Activated CD4-positive, CD25-positive, alpha-beta regulatory T cell treated with anti-CD3 and anti-CD28 coated beads, Interleukin-2, amount 50 U/mL, for 24 hours (primary cell): Measurements from ENCODE around the gene METRNL.
"Not testable (repeated sequence)": the region's sequence is repeated elsewhere in the genome, so short reads cannot be mapped to it uniquely, and the experiment has no call there.

ENCODE experiments used
- ATAC-seq, 2 donors: fragments of 150-1000 bp; cut with Tn5 transposase; one replicate each; pipeline ENCODE4 v1.10.0; 2021; ENCODE audit warnings: mild to moderate bottlenecking in 1 of 2, moderate library complexity in 1 of 2

Gene METRNL, protein sequence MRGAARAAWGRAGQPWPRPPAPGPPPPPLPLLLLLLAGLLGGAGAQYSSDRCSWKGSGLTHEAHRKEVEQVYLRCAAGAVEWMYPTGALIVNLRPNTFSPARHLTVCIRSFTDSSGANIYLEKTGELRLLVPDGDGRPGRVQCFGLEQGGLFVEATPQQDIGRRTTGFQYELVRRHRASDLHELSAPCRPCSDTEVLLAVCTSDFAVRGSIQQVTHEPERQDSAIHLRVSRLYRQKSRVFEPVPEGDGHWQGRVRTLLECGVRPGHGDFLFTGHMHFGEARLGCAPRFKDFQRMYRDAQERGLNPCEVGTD

DNA sequence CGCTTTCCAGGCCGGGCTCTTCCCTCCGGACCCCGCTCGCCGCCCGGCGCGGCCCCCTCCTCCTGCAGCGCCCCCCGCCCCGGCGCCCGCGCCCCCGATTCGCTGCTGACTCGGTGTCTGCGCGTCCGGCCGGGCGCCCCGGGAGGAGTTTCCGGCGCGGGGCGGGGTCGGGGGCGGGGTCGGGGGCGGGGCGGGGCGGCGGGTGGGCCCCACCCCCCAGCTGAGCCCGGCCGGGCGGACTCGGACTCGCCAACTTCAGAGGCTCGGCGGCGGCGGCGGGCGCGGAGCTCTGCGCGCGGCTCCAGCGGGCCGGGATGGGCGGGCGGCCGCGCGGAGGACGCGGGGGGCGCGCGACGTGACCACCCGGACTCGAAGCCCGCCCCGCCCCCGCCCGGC, at the start of gene METRNL:
Gene METRNL (plus strand): TSS at position 258 of the 396 bp plus-strand sequence. CDS start 207 bp downstream, outside the sequence.
- peak; percentile 33 to 36 for ATAC-seq

DNA sequence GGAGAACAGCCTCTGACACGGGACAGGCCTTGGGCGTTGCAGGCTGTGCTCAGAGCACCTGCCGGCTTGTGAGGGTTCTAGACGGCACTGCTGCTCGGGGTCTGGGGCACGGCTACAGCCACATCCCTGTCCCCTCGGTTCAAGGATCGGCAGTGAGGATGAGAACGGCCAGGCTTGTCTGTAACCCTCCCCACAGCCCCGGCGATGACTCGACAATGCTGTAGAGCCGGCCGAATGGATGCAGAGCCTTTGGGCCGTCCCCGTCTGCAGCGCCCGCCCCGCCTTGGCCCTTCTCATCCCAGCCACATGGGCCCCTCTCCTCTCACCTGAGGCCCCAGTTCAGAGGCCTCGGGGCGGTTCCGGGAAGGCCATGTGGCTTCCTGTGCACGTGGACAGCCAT, 49.0 kb upstream of the METRNL start:
- no peak for ATAC-seq

DNA sequence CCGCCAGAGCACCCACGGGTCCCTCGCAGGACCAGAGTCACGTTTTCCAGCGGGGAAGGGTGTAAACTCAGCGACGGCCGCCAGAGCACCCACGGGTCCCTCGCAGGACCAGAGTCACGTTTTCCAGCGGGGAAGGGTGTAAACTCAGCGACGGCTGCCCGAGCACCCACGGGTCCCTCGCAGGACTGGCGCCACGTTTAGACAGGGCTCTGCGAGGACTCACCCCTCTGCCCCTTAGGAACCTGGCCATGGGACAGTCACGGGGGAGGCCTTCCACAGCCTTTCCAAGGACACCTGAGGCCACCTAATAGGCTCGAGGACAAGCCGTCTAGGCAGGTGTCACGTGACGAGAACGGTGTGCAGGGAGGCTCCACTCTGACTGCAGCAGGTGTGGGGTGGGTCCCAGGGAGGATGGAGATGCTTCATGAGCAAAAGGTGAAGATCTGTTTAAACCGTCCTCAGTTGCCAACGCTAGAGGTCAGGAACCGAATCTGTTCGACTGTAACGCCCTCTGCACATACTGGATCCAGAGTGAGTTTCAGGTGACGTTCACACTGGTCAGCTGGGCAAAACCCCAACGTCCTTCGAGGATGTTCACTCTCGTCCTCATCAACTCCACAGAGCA, 48.0 kb upstream of the METRNL start:
- no peak for ATAC-seq

DNA sequence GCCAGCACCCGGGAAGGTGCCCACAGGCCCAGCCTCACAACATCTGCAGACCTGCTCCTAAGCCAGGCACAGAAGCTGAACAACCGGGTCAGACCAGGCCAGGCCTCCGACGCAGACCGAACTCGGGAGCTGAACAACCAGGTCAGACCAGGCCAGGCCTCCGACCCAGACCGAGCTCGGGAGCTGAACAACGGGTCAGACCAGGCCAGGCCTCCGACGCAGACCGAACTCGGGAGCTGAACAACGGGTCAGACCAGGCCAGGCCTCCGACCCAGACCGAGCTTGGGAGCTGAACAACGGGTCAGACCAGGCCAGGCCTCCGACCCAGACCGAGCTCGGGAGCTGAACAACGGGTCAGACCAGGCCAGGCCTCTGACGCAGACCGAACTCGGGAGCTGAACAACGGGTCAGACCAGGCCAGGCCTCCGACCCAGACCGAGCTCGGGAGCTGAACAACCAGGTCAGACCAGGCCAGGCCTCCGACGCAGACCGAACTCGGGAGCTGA, 47.4 kb upstream of the METRNL start:
- ATAC-seq = not testable (repeated sequence)

DNA sequence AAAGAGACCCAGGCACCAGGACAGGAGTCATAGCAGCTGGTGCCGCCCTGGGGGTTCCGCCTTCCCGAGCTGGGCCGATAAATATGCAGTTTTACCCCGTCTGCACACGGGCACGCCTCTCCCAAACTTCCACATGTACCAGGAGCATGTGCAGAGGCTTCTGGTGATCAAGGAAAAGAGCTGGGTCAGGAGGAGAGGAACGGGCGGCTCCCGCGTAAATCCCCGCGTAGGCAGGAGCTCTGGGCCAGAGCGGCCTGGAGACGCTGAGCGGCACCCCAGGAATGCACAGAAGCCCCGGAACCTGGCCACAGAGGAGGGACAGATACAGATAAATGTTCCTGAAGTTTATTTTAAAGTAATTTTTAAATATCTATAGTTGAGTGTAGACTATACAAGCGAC, 46.6 kb upstream of the METRNL start:
- ATAC-seq = no peak

DNA sequence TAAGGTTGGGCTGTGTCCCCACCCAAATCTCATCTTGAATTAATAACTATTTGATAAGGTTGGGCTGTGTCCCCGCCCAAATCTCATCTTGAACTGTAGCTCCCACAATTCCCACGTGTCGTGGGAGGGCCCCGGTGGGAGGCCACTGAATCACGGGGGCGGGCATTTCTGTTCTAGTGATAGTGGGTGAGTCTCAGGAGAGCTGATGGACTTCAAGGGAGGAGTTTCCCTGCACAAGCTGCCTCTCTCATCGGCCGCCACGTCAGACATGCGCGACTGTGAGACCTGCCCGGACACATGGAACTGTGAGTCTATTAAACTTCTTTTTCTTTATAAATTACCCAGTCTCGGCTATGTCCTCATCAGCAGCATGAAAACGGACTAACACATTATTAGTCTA, 44.9 kb upstream of the METRNL start:
- ATAC-seq = no peak

DNA sequence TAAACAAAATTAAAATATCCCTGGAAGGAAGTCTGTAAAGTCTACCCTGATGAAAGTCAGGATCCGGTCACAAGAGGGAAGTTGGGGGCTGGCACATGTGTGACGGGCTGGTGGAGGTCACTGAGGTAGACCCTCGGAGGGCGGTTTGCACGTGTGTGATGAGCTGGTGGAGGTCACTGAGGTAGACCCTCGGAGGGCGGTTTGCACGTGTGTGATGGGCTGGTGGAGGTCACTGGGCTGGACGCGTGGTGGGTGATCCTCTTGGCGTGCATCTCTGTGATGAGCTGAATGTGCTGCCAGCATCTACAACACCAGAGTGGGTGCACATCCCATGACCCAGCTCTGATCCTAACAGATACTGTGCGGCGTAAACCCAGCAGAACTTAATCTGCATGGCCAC, 43.7 kb upstream of the METRNL start:
- no peak for ATAC-seq

DNA sequence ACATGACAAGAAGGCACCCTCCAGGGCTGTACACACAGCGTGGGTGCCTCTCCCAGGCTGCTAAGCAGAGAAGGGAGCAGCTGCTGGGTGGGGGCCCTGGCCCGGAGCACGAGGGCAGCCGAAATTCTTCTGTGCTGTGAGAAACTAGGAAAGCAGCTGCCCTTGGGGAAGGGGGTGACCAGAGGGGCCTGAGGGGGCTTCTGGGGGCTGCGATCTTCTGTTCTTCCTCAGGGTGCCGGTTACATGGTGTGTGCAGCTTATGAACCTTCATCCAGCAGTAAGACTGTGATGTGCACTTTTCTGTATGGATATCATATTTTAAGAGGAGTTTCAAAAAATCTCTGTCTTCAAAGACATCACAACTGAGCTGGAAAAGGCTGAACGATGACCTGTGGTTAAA, 43.2 kb upstream of the METRNL start:
- no peak for ATAC-seq

DNA sequence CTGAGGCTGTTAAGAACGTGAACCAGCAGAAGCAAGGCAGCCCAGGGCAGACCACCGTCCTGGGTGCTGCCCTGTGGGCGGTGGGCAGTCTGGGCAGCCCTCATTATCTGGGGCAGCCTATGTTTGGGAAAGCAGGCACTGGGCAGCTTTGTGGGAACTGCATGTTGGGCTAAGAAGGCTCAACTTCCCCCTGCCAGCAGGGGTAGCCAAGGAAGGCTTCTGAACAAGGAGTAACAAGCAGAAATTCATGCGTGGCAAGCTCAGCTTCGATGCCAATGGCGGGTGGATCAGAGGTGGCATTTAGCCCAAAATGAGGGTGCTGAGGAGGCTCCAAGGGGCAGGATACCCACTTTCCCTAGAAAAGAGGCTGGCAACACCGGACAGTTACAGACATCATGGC, 42.7 kb upstream of the METRNL start:
- no peak for ATAC-seq

DNA sequence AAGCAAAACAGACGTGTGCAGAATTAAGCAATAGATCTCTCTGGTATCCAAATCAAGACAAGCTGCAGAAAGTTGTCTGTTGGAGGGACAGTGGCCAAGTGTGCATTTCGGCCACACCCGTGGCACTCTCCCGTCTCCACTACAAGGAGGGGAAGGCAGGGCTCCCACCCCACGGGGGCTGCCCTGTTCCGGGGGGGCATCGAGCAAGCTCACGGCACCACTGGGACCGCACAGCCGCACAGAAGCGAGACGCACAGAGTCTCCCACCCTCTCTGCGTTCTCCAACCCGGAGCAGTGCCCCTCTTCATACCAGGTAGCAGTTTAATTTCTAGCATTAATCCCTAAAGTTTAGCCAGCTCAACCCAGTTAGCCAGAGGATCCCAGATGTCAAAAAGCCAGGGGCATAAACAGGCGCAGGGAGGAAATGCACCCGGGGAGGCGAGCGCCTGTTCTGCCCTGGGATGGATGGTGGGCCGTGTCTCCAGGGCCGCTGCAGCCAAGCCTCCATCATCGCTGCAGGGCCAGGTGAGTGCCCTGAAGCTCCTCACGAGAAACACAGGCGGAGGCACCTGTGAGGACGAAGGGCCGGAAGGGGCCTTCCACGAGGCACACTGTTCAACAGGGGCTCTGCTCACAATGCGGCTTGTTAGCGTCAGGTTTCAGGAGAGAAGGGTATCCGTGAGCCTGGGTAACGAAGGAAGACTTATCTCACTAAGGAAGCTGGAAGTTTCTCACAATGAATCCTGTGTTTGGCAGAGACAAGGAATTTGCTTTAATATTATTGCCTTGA, 42.1 kb upstream of the METRNL start:
- ATAC-seq = no peak

DNA sequence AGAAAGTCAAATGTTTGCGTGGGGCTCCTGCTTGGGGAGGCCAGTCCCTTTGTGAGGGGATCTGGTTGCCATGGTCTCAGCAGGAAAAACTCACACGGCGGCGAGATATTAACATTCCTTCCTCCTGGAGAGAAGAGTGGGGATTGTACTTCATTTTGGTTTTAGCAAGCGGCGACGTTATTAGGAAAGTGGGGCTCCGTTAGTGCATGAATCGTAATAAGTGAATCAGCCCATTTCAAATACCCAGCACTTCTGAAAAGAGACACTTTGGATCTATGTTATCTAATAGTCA, 41.6 kb upstream of the METRNL start:
- no peak for ATAC-seq

DNA sequence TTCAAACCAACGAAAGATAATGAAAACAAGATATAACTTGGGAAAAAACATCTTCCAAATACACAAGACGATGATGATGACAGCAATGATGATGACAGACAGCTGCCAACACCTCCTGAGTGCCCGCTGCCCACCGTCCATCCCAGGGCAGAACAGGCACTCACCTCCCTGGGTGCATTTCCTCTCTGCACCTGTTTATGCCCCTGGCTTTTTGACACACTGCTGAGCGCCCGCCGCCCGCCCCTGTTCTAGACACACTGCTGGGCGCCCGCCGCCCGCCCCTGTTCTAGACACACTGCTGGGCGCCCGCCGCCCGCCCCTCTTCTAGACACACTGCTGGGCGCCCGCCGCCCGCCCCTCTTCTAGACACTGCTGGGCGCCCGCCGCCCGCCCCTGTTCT, 40.4 kb upstream of the METRNL start:
- ATAC-seq = not testable (repeated sequence)

DNA sequence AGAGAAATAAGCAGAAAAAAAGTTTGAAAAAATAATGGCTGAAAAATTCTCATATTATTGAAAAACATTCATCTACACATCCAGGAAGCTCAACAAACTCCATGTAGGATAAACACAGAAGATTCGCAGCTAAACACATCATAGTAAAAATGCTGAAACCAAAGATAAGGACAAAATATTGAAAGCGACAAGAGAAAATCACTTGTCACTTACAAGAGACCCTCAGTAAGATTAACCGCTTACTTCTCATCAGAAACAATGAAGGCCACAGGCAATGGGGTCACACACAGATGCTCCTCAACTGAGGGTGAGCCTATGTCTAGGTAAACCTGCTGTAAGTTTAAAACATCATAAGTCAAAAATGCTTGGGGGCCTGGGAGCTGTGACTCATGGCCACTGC, 38.1 kb upstream of the METRNL start:
- ATAC-seq = no peak

DNA sequence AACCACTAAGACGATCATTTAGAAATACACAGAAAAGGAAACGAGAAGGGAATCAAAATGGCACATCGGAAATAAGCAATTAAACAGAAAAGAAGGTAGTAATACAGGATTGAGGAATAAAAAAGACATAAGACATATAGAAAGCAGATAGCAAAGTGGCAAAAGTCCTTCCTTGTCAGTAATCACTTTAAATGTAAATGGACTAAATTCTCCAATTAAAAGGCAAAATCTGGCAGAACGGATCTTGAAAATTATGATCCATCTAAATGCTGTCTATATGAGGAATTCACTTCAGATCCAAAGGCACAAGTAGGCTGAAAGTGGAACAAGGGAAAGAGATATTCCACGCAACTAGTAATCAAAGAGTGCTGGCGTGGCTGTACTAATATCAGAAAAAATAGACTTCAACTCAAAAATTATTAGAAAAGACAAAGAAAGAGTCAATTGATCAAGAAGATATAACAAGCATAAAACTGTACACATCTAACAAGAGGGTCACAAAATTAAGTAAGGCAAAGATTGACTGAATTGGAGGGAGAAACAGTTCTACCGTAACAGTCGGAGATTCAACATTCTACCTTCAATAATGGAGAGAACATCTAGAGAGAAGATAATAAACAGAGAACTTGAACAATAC, 36.8 kb upstream of the METRNL start:
- ATAC-seq = no peak

DNA sequence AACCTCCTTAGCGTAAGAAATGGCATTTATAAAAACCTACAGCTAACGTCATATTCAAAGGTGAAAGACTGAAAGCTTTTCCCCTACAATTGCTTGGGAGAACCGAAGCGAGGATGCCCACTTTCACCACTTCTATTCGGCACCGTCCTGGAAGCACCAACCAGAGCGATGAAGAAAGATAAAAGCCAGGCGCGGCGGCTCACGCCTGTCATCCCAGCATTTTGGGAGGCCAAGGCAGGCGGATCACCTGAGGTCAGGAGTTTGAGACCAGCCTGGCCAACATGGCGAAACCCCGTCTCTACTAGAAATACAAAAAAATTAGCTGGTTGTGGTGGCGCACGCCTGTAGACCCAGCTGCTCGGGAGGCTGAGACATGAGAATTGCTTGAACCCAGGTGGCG, 34.9 kb upstream of the METRNL start:
- ATAC-seq = not testable (repeated sequence)

DNA sequence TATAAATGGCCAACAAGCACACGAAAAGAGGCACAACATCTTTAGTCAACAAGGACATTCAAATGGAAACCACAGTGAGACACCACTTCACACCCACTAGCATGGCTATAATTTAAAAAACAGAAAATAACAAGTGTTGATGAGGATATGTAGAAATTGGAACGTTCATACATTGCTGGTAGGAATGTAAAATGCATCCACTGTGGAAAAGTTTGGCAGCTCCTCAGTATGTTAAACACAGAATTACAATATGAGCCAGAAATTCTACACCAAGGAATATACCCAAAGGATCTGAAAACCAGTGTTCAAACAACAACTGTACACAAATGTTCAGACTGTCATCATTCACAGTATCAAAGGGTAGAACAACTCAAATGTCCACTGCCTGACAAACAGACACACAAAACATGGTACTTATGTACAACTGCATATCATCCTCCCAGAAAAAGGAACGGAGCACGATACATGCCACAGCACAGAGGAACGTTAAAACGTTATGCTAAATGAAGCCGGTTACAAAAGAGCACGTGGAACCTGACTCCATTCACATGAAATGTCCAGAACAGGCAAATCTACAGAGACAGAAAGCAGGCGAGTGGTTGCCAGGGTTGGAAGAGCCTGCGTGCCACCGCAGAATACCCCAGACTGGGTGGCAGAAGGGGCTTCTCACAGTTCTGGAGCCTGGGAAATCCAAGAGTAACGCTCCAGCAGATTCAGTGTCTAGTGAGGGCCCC, 32.8 kb upstream of the METRNL start:
- no peak for ATAC-seq

DNA sequence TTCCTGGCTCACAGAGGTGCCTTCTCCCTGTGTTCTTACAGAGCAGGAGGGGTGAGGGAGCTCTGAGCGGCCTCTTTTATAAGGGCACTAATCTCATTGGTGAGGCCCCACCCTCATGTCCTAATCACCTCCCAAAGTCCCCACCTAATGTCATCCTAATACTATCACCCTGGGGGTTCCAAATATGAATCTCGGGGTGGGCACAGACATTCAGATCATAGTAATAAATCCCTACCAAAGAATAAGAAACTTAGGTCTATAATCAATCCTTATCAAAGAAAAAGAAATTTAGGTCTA, 32.3 kb upstream of the METRNL start:
- ATAC-seq = no peak

DNA sequence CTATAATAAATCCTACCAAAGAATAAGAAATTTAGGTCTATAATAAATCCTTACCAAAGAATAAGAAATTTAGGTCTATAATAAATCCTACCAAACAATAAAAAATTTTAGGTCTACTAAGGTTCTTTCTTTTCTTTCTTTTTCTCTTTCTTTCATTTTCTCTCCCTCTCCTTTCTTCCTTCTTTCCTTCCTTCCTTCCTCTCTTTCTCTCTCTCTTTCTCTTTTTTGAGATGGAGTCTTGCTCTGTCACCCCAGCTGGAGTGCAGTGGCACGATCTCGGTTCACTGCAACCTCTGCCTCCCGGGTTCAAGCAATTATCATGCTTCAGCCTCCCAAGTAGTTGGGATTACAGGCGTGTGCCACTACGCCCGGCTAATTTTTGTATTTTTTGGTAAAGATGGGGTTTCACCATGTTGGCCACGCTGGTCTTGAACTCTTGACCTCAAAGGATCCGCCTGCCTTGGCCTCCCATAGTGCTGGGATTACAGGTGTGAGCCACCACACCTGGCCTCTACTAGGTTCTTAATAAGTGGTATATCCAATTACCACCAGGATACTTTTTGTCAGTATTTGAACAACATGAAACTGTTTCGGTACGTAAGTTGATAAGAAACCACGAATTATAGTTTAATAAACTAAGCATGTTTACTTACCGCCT, 31.5 kb upstream of the METRNL start:
- not testable (repeated sequence) for ATAC-seq

DNA sequence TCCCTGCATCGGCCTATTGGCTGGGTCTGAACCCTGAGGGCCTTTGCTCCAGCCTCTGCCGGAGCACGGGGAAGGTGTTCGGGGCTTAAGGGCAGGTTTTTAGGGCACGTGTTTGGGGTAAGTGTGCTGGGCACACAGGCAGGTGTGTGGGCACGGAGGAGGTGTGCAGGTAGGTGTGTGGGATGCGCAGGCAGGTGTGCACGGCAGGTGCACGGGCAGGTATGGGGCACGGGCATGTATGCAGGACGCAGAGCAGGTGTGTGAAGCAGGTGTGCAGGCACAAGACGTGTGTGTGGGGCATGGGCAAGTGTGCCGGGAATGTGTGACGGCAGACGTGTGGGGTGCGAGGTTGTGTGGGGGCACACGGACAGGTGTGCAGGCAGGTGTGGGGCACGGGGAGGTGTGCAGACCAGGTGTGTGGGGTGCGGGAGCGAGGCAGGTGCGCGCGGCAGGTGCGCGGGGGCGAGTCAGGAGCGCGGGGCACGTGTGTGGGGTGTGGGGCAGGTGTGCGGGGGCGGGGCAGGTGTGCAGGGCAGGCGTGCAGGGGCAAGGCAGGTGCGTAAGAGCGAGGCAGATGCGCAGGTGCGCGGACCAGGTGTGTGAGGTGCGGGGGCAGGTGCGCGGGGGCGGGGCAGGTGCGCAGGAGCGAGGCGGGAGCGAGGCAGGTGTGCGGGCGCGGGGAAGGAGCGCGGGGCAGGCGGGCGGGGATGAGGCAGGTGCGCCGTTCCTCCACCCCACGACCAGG, 28.6 kb upstream of the METRNL start:
- no peak for ATAC-seq

DNA sequence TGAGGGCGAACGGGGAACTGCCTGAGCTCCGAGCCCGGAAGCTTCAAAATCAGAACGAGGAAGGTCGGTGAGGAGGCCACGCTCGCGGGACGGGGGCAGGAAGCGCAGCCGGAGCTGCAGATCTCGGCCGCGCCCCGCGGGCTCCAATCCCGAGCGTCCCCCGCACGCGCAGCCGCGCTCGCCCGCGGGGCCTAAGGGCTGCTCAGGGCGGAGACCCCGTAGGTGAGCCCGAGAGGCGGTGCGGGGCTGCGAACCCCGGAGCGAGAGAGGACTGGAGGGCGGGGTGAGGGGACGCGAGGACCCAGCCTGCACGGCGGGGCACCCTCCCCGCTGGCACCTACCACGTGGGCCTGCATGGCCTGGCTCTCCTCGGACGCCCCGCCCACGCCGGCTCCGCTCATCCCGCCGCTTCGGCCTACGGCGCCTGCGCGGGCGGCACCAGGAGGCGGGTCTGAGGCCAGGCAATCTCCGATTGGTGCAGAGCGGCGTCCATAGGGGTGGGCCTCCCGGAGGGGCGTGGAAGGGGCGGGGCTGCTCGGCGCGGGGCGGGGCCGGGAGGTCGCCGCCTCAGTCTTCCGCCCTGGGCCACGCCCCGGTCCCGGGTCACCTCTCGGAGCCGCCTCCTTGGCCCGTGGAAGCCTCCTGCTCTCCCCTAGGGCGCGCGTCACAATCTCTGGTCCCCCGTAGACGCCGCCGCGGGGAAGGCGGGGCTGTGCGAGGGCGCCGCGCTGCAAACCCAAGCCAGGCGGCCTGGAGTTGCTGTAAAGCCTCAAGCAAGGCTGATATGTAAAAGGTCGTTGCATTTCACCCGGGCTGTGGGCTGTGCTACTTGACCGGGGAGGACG, 27.8 kb upstream of the METRNL start:
- peak; percentile 91 to 93 for ATAC-seq

DNA sequence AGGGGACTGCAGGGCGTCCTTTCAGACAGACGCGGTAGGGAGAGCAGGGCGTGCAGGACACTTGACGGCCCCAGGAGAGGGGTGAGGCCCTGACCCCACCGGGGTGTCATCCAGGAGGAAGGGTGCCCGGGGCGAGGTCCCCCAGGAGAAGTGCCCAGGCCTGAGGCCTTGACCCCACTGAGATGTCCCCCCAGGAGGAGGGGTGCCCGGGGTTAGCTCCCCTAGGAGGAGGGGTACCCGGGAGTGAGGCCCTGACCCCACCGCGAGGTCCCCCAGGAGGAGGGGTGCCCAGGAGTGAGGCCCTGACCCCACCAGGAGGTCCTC, 27.2 kb upstream of the METRNL start:
- ATAC-seq = no peak
